CD4-positive, alpha-beta T cell treated with Interleukin-6 at 100 ng/mL for 8 hours (primary cell): ENCODE results near the gene LDB2.
"Not testable (repeated sequence)": the region's sequence is repeated elsewhere in the genome, so short reads cannot be mapped to it uniquely, and the experiment has no call there.

Source experiments
- DNase-seq: peaks from one replicate; pipeline ENCODE4 v3.0.0-alpha.2; 2020; ENCODE audit warnings: mixed read lengths, low spot score

Gene LDB2

DNA sequence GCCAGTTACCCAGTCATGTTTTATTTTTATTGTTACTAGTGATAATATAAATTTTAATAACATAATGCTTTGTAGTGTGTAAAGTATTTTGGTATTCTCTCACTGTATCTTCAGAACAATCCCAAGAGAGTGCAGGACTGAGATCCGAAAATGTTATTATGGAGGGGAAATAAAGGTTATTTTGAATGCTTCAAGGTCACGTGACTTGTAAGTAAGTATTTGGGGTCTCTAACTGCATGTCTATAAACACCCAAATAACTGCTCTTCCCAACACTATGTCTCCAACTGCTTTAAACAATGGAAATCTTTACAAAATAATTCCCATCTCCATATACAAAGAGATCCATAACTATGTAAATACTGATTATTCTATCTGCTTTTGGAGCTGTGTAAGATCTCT lies 302.2 kb downstream of the LDB2 start:
- DNase-seq: no peak

DNA sequence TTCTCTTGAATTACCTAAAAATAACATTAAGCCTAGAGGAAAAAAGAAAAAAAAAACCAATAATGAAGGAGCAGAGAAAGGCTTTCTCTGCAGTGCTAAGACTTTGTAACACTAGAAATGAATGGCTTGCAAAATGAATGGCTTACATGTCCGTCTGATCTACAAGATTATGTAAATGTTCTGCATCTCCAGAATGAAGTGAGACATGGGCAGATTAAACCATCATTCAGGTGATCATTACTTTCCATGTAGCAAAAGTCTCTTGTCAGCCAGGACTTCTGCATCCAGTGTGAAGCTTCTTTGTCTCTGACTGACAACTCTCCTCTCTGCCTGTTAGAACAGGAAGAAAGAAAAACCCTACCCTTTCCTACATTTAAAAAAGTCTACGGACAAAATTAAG lies 304.3 kb downstream of the LDB2 start:
- DNase-seq: no peak

DNA sequence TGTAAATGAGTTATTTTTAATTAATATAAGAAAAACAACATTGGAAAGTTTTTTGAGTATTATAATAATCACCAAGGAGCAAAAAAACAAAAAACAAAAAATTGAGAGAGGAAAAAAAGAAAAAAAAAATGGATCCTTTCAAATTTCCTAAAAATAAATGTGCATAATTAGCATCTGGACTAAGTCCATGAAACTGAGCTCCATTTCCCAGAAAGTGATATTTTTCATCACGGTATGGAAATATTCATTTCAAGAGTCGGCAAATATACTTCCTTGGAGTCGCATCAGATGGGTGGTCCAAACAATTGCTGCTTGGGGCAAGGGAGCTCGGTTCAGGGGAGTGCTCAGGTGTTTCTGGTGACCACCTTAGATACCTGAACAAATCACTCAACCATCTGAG lies 305.1 kb downstream of the LDB2 start:
- DNase-seq: no peak

DNA sequence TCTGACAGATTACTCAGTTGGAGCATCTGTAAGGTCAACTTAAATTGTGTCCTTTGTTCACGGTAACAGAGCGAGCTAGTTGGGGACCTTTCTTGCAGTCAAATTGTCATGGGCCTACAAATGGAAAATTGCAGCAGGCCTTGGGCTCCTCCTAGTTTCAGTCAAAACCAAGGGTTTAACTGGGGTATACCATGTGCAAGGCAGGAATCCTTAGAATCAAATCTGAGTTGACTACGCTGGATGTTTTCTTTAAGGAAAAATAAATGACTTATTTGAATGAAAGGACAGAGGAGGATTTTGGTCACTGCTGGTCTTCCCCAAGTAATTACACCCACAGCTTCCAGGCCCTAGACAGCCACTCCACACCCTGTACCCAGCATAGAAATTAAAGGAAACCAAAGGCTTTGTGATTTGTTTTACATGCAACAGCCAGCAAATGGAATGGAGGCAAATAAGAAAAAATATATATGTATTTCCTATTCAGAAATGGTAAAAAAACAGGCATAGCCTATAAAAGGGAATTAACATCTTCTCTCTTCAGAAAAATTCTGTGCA lies 307.1 kb downstream of the LDB2 start:
- DNase-seq: no peak

DNA sequence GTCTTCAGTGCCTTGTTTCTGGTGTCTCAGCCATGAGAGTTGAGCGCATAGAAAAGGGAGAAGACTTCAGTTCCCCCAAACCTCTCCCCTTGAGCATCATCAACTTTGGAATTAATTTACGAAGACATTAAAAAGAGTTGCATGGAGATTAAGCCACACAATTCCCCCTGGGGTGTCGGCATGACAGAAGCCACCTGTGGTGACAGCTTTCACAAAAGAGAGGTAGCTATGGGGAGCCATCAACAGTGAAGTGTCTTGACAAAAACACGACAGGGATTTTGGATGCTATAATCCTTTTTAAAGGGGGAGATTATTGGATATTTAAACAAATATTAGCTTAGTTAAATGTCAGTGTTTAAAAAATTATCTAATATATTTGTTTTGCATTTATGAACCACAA lies 307.6 kb downstream of the LDB2 start:
- no peak for DNase-seq

DNA sequence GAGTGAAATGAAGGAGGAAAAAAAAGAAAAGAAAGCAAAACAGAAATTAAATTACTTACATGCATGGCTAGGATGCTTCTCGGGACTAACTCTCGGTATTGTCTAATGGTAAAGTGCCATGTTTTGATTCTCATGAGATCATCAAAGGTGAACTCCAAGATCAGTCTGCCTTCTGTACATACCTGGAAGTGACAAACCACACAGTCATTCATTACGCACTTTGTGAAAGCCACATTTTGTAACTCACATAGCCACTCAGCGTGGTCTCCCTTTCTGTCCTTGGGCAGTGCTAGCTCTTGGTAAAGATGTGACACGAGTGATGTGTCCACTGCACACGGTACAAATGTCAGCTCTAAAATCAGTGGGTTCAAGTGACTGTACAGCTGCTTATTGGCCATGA lies 309.8 kb downstream of the LDB2 start:
- no peak for DNase-seq

DNA sequence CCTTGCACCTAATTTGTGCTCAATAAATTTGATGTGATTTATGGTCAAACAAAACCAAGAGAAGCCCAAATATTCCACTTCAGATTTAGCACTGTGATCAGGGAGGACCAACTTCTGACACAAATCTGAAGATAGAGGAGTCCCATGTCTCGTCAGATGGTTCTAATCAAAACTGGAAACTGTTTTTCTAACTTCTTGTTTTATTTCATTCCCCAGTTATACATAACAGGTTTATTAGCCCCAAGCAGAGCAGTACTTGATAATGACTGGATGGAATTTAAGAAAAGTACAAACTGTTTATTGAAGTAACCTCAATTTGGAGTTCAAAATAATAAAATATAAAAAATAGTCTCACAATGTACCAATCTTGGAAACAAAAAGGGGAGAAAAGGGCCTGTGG lies 310.3 kb downstream of the LDB2 start:
- no peak for DNase-seq

DNA sequence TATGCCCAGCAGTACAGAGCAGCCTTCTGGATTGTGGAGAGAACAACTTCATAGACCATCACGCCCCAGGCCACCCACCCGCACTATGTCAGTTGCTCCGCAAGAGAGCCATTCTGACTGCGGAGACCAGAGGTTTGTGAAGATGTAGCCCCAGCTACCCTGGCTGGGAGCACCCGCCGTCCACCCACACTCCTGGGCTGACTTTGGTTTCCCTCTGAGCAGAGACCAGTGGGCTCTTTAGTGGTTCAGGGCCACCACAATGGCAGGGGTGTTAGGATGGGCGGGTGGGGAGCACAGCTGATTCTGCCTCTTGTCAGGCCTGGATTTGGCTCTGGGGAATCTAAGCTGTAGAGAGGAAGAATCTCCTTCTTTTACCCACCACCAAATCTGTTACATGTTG lies 313.4 kb downstream of the LDB2 start:
- no peak for DNase-seq

DNA sequence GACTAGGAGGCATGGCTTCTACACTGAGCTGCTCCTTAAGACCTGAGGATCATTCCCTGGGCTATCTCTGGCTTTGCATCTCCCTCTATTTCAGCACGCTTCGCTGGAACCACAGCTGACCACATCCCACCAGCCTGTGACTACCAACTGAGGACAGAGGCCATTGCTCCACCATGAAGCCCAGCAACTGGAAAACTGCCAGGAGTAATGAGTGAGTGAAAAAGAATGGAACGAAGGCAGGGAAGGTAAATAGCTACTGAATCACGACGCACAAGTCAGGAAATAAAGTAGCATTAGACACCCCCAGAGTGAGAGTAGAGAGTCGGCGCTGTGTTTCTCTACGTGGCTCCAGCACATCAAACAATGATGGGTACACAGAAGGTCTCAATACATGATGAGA lies 314.7 kb downstream of the LDB2 start:
- no peak for DNase-seq

DNA sequence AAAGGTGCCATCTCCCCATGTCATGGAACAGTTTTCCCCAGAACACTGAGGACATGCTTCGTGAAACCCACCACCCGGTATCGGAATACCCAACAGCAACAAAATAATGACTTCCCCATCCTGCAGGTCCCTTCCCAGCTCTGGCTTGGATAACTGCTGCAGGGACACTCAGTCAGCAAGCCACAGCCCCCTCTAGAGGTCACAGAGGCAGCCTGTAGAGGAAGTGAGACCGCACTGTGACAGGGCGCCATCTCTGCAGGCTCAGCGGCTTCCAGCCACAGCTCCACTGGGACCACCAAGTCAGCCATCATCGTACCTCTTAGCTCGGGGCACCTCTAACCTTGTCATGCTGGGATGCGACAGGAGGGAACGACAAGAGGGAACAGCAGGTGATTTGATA lies 315.9 kb downstream of the LDB2 start:
- DNase-seq: no peak

DNA sequence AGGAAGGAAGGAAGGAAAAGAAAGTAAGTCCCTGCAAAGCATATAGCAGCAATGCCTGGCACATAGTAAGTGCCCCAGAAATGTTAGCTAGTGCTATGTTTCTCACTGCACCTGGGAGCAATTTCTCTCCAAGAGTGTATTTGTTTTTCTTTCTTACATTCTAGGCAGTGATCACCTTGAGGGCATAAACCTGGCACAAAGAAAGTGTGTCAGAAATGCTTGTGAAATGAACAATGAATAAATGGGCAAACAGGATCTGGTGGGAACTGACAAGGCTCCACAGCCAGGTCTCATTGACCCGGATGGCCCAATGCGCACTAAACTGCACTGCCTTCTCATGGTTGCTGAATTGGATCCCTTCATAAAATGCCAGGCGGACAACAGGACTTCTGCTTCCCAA lies 316.4 kb downstream of the LDB2 start:
- DNase-seq: no peak

DNA sequence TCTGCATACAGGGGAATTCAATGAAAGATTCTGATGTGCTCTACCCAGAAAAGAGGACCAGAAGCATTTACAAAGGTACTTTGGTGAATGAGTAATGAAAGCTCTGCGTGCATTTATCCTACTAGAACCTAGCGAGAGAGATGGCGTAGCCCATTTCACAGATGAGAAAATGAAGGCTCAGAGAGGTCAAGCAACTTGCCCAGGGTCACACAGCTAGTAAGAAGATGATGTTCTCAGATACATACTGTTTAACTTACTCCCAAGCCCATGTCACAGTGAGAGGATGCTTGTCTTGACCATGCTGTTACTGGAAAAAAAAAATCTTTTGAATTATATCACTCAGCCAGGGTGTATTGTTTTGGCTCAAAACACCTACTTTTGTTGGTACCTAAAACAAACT lies 317.3 kb downstream of the LDB2 start:
- DNase-seq: no peak

DNA sequence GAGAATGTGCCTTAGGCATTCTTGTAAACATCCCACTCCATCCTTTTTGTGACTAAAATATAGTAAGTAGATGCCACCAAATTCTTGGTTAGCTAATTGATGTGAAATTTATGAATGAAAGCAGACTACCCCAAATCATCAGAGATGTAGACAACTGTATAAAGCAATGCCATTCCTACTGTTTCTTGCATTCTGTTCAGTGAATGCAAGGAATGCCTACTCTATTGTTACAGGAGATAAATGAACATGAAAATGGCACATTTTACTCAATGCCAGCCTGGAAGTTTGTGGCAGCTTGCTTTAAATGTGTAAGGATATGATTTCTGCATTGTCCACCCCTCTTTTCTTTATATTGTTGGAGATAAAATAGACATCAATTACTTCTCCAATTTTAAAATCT lies 317.9 kb downstream of the LDB2 start:
- no peak for DNase-seq

DNA sequence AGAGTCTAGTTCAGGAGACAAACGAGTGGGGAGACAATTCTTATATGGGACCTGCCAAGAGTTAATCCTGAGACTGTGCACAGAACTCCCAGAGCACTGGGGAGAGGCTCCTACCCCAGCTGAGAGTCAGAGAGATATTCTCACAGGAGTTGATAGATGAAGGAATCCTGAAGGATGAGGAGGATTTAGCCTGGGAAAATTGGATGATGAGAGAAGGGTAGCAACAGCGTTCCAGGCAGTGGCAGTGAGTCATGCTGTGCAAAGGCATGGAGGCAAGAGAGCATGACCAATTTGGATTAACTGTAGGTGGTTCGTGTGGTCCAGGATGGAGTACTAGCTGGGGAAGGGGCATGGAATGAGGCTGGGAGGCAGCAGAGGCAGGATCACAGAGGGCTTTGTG lies 318.6 kb downstream of the LDB2 start:
- no peak for DNase-seq

DNA sequence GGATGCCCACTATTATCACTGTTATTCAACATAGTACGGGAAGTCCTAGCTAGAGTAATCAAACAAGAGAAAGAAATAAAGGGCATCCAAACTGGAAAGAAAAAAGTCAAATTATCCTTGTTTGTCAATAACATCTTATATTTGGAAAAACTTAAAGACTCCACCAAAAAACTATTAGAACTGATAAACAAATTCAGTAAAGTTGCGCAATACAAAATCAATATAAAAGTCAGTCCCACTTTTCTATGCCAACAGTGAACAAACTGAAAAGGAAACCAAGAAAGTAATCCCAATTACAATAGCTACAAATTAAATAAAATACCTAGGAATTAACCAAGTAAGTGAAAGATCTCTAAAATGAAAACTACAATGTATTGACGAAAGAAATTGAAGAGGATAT lies 321.3 kb downstream of the LDB2 start:
- DNase-seq: no peak

DNA sequence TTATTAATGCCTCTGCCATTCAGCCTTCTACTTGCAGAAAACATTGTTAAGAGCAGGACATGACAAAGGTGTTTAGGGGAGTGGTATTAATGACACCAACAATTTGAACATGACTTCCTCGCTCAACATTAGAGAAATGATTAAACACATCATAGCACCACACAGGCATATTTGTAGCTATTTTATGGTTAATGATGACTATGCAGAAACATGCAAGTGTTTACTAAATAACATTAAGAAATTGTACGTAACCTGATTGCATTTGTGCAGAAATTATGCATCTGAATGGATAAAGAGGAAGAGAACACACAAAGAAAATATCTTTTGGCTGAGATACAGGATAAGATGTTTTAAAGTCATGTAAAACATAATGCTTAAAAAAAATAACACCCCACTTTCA lies 323.5 kb downstream of the LDB2 start:
- DNase-seq: no peak

DNA sequence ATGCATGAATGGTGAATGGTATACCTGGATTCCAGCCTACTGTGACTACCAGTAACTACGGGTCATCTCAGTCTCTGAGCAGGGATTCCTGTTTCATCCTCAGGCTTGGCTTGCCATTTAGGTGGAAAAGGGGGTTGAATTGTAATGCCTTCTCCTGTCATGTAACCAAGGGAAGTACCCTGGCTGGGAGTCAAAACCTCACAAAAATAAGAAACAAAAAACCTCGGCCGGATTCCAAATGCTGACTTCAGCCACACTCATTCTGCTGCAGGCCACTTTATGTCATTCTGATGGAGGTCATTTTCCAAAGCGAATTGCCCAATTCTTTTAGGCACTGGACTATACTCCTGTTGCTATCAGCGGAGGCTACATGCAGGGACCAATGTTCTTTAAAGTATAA lies 324.7 kb downstream of the LDB2 start:
- DNase-seq: no peak

DNA sequence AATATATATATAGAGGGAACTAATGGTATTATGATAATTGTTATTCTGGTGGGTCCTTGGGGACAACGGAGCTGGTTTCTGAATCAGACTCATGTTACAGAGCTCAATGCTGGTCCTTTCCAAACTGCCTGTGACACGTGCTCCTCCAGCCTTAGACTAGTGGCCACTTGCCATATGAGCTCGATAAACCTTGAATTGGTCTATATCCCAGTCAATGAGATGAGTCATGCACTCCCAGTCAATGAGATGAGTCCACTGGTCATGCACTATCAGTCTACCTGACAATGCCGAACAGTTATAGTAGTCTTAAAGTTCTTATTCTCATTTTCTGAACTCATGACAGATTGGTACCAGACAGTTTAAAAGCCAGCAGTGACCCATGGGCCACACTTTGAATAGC lies 325.2 kb downstream of the LDB2 start:
- DNase-seq: no peak

DNA sequence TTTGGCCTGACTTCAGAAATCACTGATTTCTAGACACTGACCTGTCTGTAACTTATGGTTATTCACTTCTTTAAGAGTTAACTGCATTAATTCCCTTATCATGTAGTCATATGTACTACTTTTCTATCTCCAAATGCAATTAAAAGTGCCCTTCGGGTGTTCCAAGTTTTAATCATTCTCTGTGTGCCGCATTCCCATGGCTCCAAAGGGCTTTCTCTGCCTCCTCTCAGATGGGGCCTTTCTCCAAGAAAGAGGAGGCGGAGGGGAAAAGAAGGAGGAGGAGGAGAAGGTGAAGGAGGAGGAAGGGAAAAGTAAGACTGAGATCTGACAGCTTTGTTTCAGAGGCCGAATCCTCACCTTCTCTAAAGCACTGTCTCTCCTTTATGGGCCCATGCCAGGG lies 325.8 kb downstream of the LDB2 start:
- DNase-seq: no peak

DNA sequence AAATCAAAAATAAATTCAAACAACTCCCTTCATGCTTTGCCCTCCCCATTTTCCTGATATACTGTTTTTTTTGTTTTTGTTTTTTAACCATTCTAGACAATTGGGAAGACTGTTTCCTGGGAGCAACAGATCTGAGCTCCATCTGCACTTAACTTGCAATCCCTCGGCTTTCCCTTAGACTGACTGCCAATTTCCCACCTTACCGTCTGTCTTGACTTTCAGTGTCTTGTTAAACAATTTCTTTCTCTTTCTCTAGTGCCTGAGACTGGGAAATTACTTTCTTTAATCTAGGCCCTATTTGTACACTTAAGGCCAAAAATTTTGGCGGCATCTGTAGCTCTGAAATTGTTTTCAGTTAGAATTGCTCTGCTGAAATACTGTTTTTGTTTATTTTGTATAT lies 326.3 kb downstream of the LDB2 start:
- no peak for DNase-seq

DNA sequence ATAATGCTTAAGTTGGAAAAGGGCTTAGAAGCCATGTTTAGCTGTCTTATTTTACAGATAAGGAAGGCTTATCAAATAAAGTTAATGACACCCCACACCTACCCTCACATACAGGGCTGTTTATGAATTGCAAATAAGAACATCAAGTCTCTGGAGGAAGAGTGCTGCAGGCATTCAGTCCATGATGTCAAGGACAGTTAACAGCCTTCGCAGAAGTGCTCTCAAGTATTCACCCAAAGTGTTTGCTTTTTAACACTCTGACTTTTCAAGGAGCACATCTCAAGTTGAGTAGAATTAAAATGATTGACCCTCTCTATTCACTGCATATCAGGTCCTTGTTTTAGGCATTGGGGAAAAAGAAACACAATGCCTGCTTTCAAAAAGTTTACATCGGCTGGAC lies 328.7 kb downstream of the LDB2 start:
- no peak for DNase-seq

DNA sequence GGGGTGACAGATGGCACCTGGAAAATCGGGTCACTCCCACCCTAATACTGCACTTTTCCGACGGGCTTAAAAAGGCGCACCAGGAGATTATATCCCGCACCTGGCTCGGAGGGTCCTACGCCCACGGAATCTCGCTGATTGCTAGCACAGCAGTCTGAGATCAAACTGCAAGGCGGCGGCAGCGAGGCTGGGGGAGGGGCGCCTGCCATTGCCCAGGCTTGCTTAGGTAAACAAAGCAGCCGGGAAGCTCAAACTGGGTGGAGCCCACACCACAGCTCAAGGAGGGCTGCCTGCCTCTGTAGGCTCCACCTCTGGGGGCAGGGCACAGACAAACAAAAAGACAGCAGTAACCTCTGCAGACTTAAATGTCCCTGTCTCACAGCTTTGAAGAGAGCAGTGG lies 341.1 kb downstream of the LDB2 start:
- DNase-seq: not testable (repeated sequence)

DNA sequence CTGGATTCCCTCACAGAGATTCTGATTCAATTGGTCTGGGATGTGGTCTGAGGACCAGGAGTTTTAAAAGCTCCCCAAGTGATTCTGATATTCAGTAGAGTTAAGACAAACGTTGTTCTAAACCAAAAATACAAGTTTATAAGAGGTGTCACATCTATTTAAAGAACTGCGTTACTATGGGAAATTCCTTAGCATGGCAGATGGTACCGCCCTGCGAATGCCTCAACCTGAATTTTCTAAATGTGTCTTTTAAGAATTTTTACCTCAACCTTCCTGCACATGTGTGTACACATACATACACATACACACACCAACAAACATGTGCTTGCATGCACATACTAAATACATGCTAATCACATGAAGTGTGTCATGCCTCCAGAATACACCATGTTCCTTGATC lies 343.3 kb downstream of the LDB2 start:
- DNase-seq: no peak

DNA sequence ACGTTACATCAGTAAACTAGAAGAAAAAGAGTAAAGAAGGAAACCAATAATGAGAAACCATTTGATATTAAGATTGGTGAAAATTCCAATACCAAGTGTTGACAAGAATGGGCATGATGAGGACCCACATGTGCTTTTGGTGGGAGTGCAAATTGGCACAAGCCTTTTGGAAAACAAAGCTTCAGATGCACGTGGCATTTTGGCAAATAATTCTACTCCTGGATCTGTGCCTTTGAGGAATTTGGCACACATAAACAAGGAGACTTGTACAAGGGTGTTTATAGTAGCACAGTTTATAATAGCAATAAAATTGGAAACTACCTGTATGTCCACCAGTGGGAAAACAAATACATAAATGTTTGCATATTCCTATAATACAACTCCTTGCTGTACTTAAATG lies 347.9 kb downstream of the LDB2 start:
- no peak for DNase-seq

DNA sequence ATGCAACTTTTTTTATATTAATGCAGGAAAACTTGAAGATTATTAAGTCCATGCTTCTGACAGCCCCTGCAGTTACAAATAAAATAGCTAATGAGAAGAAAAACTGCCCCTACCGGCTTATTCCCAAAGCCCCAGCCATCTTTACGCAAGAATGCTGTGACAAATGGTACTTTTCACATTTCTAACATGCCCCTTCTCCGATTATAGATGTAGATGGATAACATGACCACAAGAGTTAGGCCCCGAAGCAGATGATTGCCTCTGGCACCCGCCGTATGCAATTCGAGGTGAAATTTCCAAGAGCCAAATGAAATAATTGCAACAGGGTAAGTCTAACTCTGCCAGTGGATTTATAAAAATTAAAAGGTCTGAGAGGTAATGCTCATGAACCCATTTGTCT lies 352.8 kb downstream of the LDB2 start:
- no peak for DNase-seq
